H1 (cell line): ENCODE data around the gene ARHGEF4. TPM values are rescaled to one million over a fixed set of nuclear protein-coding genes. Genes with fewer than 3 reads are reported as not detected.

Experiments
- CTCF ChIA-PET: fragments of 300-600 bp; sonication (Branson Sonifier 250); formaldehyde crosslinking; loops from one replicate; lab custom pipeline; 2021; ENCODE audit not compliant: partially characterized antibody; lab: Charles Lee
- POLR2A ChIA-PET: fragments of 300-600 bp; sonication (Branson Sonifier 250); formaldehyde crosslinking; loops from one replicate; lab custom pipeline; 2021; ENCODE audit warnings: inconsistent platforms; ENCODE audit not compliant: partially characterized antibody; lab: Charles Lee
- DNase-seq, 2 experiments: peaks; one replicate each; pipeline versions ENCODE4 v3.0.0 to v3.0.0-alpha.2; 2010 to 2022; ENCODE audit warnings: low spot score in 2 of 2, low read depth in 1 of 2, mixed read lengths in 1 of 2
- FAIRE-seq: peaks from 2 replicates; lab custom pipeline; 2011; peaks lifted over from hg19 to GRCh38; lab: Jason Lieb, UNC
- H2AFZ ChIP-seq: 2 replicates; pipeline ENCODE4 v1.8.1; 2012; ENCODE audit warnings: low read length, inconsistent platforms
- H2AK5ac ChIP-seq: 2 replicates; pipeline ENCODE4 v1.6.1; 2013; ENCODE audit warnings: low read depth, low read length
- H2BK120ac ChIP-seq: replicated peaks from 2 replicates; pipeline ENCODE3; 2013; ENCODE audit warnings: low read depth, low read length, inconsistent platforms
- H2BK12ac ChIP-seq: 2 replicates; pipeline ENCODE4 v1.6.1; 2013; ENCODE audit warnings: low read depth, low read length
- H2BK15ac ChIP-seq: 2 replicates; pipeline ENCODE4 v1.6.1; 2013; ENCODE audit warnings: low read length
- H2BK20ac ChIP-seq: 2 replicates; pipeline ENCODE4 v1.6.1; 2013; ENCODE audit warnings: low read length
- H2BK5ac ChIP-seq: 2 replicates; pipeline ENCODE4 v1.6.1; 2013; ENCODE audit warnings: low read depth, low read length
- H3K14ac ChIP-seq: 2 replicates; pipeline ENCODE4 v1.6.1; 2013; ENCODE audit warnings: inconsistent platforms; ENCODE audit not compliant: insufficient read length
- H3K18ac ChIP-seq: 2 replicates; pipeline ENCODE4 v1.6.1; 2013; ENCODE audit warnings: low read length; ENCODE audit errors: extremely low read depth
- H3K23ac ChIP-seq: 2 replicates; pipeline ENCODE4 v1.6.1; 2013; ENCODE audit warnings: inconsistent platforms; ENCODE audit not compliant: insufficient read length
- H3K23me2 ChIP-seq: 2 replicates; pipeline ENCODE4 v1.6.1; 2013; ENCODE audit warnings: low read depth, low read length
- H3K27ac ChIP-seq: 2 replicates; pipeline ENCODE4 v1.6.1; 2011; ENCODE audit warnings: low read depth, low read length, inconsistent platforms
- H3K27me3 ChIP-seq, 4 experiments: replicated peaks in 1 of 4; 1 replicate in 1 of 4; 2 replicates in 3 of 4; pipeline versions ENCODE4 v1.6.1 to v1.8.1; 2011 to 2013; ENCODE audit warnings: low read length in 3 of 4, mild to moderate bottlenecking in 3 of 4, inconsistent platforms in 2 of 4, mixed read lengths in 2 of 4, moderate library complexity in 1 of 4; ENCODE audit not compliant: control insufficient read depth in 3 of 4, insufficient read depth in 3 of 4; ENCODE audit errors: extremely low read depth in 1 of 4
- H3K36me3 ChIP-seq, 4 experiments: 2 replicates each; pipeline versions ENCODE4 v1.6.1 to v1.8.1; 2011 to 2013; ENCODE audit warnings: mild to moderate bottlenecking in 4 of 4, low read length in 3 of 4, moderate library complexity in 2 of 4, control low read depth in 1 of 4, inconsistent platforms in 1 of 4; ENCODE audit not compliant: insufficient read depth in 4 of 4, control insufficient read depth in 2 of 4
- H3K4ac ChIP-seq: replicated peaks from 2 replicates; pipeline ENCODE3; 2013; ENCODE audit warnings: low read length, low read depth, mixed read lengths, inconsistent platforms; ENCODE audit not compliant: insufficient read length
- H3K4me1 ChIP-seq, 4 experiments: replicated peaks in 1 of 4; 1 replicate in 1 of 4; 2 replicates in 3 of 4; pipeline versions ENCODE4 v1.6.1 to v1.8.1; 2011 to 2013; ENCODE audit warnings: low read length in 3 of 4, inconsistent platforms in 2 of 4, mixed read lengths in 1 of 4; ENCODE audit not compliant: insufficient read depth in 4 of 4, control insufficient read depth in 3 of 4
- H3K4me2 ChIP-seq, 2 experiments: 2 replicates each; pipeline versions ENCODE4 v1.6.1 to v1.8.1; 2011 to 2013; ENCODE audit warnings: low read depth in 2 of 2, low read length in 2 of 2, control low read depth in 1 of 2, inconsistent platforms in 1 of 2, mild to moderate bottlenecking in 1 of 2; ENCODE audit not compliant: insufficient read depth in 1 of 2
- H3K4me3 ChIP-seq, 4 experiments: fragments of 200-600, 300-600 bp in 1 of 4; sonication (generic), shearing (Covaris generic), sonication (Bioruptor Twin) in 1 of 4; 2 replicates each; pipeline versions ENCODE4 v1.5.1 to v1.8.1; 2011 to 2016; ENCODE audit warnings: low read length in 4 of 4, low read depth in 3 of 4, control low read depth in 2 of 4, inconsistent platforms in 2 of 4, mild to moderate bottlenecking in 2 of 4, mixed read lengths in 1 of 4, moderate library complexity in 1 of 4; ENCODE audit not compliant: insufficient read depth in 2 of 4; ENCODE audit errors: extremely low read depth in 1 of 4
- H3K56ac ChIP-seq: replicated peaks from 2 replicates; pipeline ENCODE3; 2013; ENCODE audit warnings: low read depth, mild to moderate bottlenecking, mixed read lengths, low read length, inconsistent platforms; ENCODE audit not compliant: insufficient read length
- H3K79me1 ChIP-seq: 2 replicates; pipeline ENCODE4 v1.6.1; 2013; ENCODE audit warnings: low read depth, low read length, control low read depth
- H3K79me2 ChIP-seq, 2 experiments: 2 replicates each; pipeline versions ENCODE4 v1.6.1 to v1.8.1; 2012 to 2013; ENCODE audit warnings: low read length in 2 of 2, mild to moderate bottlenecking in 2 of 2, inconsistent platforms in 1 of 2; ENCODE audit not compliant: insufficient read depth in 2 of 2, control insufficient read depth in 1 of 2
- H3K9ac ChIP-seq, 4 experiments: replicated peaks in 1 of 4; 1 replicate in 1 of 4; 2 replicates in 3 of 4; pipeline versions ENCODE4 v1.6.1 to v1.8.1; 2011 to 2013; ENCODE audit warnings: low read depth in 3 of 4, low read length in 3 of 4, control low read depth in 2 of 4, mild to moderate bottlenecking in 2 of 4, moderate library complexity in 2 of 4, inconsistent platforms in 1 of 4; ENCODE audit errors: extremely low read depth in 1 of 4
- H3K9me3 ChIP-seq, 2 experiments: 2 replicates each; pipeline versions ENCODE4 v1.6.1 to v1.8.1; 2012 to 2013; ENCODE audit warnings: mild to moderate bottlenecking in 2 of 2, moderate library complexity in 2 of 2, control low read depth in 1 of 2, inconsistent platforms in 1 of 2, low read depth in 1 of 2, low read length in 1 of 2, mixed read lengths in 1 of 2; ENCODE audit not compliant: insufficient read depth in 2 of 2
- H4K20me1 ChIP-seq, 2 experiments: replicated peaks in 1 of 2; 2 replicates each; pipeline versions ENCODE3 to v1.8.1; 2011 to 2013; ENCODE audit warnings: inconsistent platforms in 2 of 2, low read length in 2 of 2, mild to moderate bottlenecking in 1 of 2; ENCODE audit not compliant: insufficient read depth in 2 of 2, control insufficient read depth in 1 of 2
- H4K5ac ChIP-seq: 2 replicates; pipeline ENCODE4 v1.6.1; 2013; ENCODE audit warnings: low read length, low read depth, mixed read lengths, inconsistent platforms; ENCODE audit not compliant: insufficient read length
- H4K8ac ChIP-seq: 2 replicates; pipeline ENCODE4 v1.8.0; 2013; ENCODE audit warnings: mild to moderate bottlenecking, moderate library complexity, low read length, inconsistent platforms; ENCODE audit not compliant: insufficient read depth; ENCODE audit errors: extremely low read depth
- H4K91ac ChIP-seq: replicated peaks from 2 replicates; pipeline ENCODE3; 2013; ENCODE audit warnings: low read length, mixed read lengths, inconsistent platforms; ENCODE audit not compliant: insufficient read length
- ASH2L ChIP-seq: fragments of 200-600, 300-600 bp; sonication (generic); IDR thresholded peaks from one replicate; pipeline ENCODE4 v1.7.1; 2017; ENCODE audit warnings: low read length
- BCL11A ChIP-seq, 2 experiments: IDR thresholded peaks; one replicate each; pipeline ENCODE4 v1.6.1; 2011; ENCODE audit warnings: low read depth in 2 of 2, low read length in 2 of 2, mild to moderate bottlenecking in 2 of 2
- CEBPB ChIP-seq: IDR thresholded peaks from 2 replicates; pipeline ENCODE4 v1.6.1; 2012; ENCODE audit warnings: low read depth, low read length
- EZH2 ChIP-seq: fragments of 200-600 bp; sonication (generic); IDR thresholded peaks from 2 replicates; pipeline ENCODE4 v1.7.1; 2012; ENCODE audit warnings: low read depth, mild to moderate bottlenecking, moderate library complexity, low read length, inconsistent platforms; ENCODE audit not compliant: severe bottlenecking
- GABPA ChIP-seq: IDR thresholded peaks from 2 replicates; pipeline ENCODE4 v1.6.1; 2011; ENCODE audit warnings: mild to moderate bottlenecking, low read length, moderate library complexity, borderline replicate concordance; ENCODE audit not compliant: insufficient read depth
- GTF2F1 ChIP-seq: IDR thresholded peaks from 2 replicates; pipeline ENCODE4 v1.6.1; 2012; ENCODE audit warnings: low read depth, low read length, improper control_type of control experiment, borderline replicate concordance
- KDM4A ChIP-seq: IDR thresholded peaks from one replicate; pipeline ENCODE4 v1.7.1; 2012; ENCODE audit warnings: low read depth, mild to moderate bottlenecking, moderate library complexity, low read length, inconsistent platforms; ENCODE audit not compliant: severe bottlenecking
- MAFK ChIP-seq: IDR thresholded peaks from 2 replicates; pipeline ENCODE4 v1.6.1; 2012; ENCODE audit warnings: low read depth, mild to moderate bottlenecking, improper control_type of control experiment, low read length
- RAD21 ChIP-seq, 2 experiments: IDR thresholded peaks in 1 of 2; conservative IDR thresholded peaks in 1 of 2; 2 replicates each; pipeline ENCODE4 v1.6.1; 2011; ENCODE audit warnings: low read depth in 2 of 2, low read length in 2 of 2, improper control_type of control experiment in 1 of 2, inconsistent platforms in 1 of 2, mild to moderate bottlenecking in 1 of 2, moderate library complexity in 1 of 2
- SAP30 ChIP-seq: fragments of 300-600 bp; sonication (generic); IDR thresholded peaks from 2 replicates; pipeline ENCODE4 v1.7.1; 2012; ENCODE audit warnings: low read length, moderate library complexity, mild to moderate bottlenecking, inconsistent platforms; ENCODE audit not compliant: insufficient read depth, insufficient replicate concordance
- SIRT6 ChIP-seq: IDR thresholded peaks from one replicate; pipeline ENCODE4 v1.7.1; 2012; ENCODE audit warnings: low read length, inconsistent platforms
- YY1 ChIP-seq: IDR thresholded peaks from 2 replicates; pipeline ENCODE4 v1.6.1; 2011; ENCODE audit warnings: low read depth, mild to moderate bottlenecking, low read length
- WGBS, 2 experiments: shearing (Covaris generic) in 1 of 2; methylation state at CpG; one replicate each; pipeline versions ENCODE4 v1.1.6 to v1.1.7; 2013 to 2015; ENCODE audit warnings: low lambda C conversion rate in 2 of 2, mixed read lengths in 2 of 2, inconsistent platforms in 1 of 2, low coverage in 1 of 2, missing lambda C conversion rate in 1 of 2; ENCODE audit not compliant: insufficient replicate concordance in 2 of 2, insufficient coverage in 1 of 2, insufficient read length in 1 of 2; ENCODE audit errors: extremely low coverage in 1 of 2, missing lambda C conversion rate in 1 of 2; 5-methylcytosine and 5-hydroxymethylcytosine counted together
- polyA plus RNA-seq, 7 experiments: library from polyadenylated mRNA; depleted of rRNA in 3 of 7; stranded (reverse) in 5 of 7; unstranded in 2 of 7; fragments of >200 nt in 5 of 7; fragments of 200-250 nt in 2 of 7; gene quantifications; 1 replicate in 5 of 7; 2 replicates in 1 of 7; 4 replicates in 1 of 7; pipeline versions ENCODE4 v1.2.1 to v1.2.3, GENCODE V29; 2011 to 2013; ENCODE audit warnings: missing spikeins in 2 of 7, mixed read lengths in 2 of 7
- total RNA-seq: library from RNA; stranded (reverse); fragmentation: NEBNext Ultra II Directional; extraction: Animal tissue kit (Norgen Biotek cat#: 25700); gene quantifications from 2 replicates; pipeline ENCODE4 v1.2.1, GENCODE V29; 2021

The ARHGEF4 gene
- total and polyA plus RNA-seq, 2 of the 8 experiments (the other 6 are each of a cell fraction or from before 2014, with no cell fraction given), result 10.6 to 14.6 TPM

DNA sequence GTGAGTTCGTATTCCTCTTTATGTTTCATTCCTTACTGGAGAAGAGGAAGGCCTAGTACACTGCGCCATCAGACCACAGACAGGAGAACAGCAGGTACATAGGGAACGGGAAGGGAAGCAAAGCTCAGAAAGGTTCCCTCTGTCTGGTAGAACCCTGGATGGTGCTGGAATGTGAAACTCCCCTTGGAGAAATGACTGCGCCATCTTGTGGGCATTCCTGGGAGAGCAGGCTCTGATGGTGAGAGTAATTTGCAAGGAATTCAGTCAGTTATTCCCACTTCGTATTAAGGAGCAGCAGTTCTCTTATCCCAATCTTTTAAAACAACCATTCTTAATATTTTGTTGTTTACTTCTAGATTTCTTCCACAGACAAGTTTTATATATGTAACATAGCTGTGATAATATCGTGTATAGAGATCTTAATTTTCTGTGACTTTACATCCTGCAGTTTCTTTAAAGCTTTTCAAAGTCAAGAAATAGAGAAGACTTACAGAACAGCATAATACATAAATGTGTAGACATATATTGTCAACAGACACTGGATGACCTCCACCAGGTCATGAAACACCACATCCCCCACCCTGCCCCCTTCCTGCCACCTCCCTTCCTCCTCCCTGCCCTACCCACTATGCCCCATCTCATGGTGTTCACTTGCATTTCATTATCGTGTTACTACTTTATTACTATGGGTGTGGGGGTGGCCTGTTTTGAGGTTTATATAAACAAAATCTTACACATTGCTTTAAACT, 83.9 kb downstream of the ARHGEF4 start:
- H4K20me1 ChIP-seq, result no peaks in the 10 kb centered on the region
- H3K4me1 ChIP-seq, result peaks cover 0 to 11% (median 0%) of the 10 kb centered on the region in 4 experiments; a peak in 4 of 7 replicates
- no peak overlapping the region for H2BK120ac ChIP-seq
- H2AK5ac ChIP-seq, result no peak overlapping the region
- no peak overlapping the region for H3K56ac ChIP-seq
- H2BK5ac ChIP-seq, result no peak overlapping the region
- no peak overlapping the region for H3K27ac ChIP-seq
- no peak overlapping the region for H3K4me2 ChIP-seq
- no peak overlapping the region for H2AFZ ChIP-seq
- no peak overlapping the region for H3K18ac ChIP-seq
- H2BK15ac ChIP-seq, result no peak overlapping the region
- CTCF ChIA-PET, result interaction anchor here (0.6 to 2.9 kb wide), 40 partner anchors 9 to 153 kb away, joined by 3 to 15 read pairs (median 4); partner anchors contain the start of gene ARHGEF4
- no peak overlapping the region for H3K4ac ChIP-seq
- no peaks in the 10 kb centered on the region for H3K9me3 ChIP-seq
- no peak overlapping the region for H4K8ac ChIP-seq
- no peak overlapping the region for H3K9ac ChIP-seq
- DNase-seq (peak; percentile 74 to 96), FAIRE-seq (peak; percentile 99)
- no peak overlapping the region for H4K91ac ChIP-seq
- no peak overlapping the region for H3K23ac ChIP-seq
- H2BK20ac ChIP-seq, result no peak overlapping the region
- no peak overlapping the region for H3K4me3 ChIP-seq
- H3K36me3 ChIP-seq, result no peaks in the 10 kb centered on the region
- no peak overlapping the region for H3K14ac ChIP-seq
- no peaks in the 10 kb centered on the region for H3K23me2 ChIP-seq
- H3K79me2 ChIP-seq, result no peaks in the 10 kb centered on the region
- POLR2A ChIA-PET, result no interaction called here
- 46% methylated on average over 7 of the region's 7 CpGs; no CpG with 5 or more reads in 1 of the 2 experiments for WGBS, 2 experiments
- H2BK12ac ChIP-seq, result no peak overlapping the region
- H3K79me1 ChIP-seq, result no peaks in the 10 kb centered on the region
- no peak overlapping the region for H4K5ac ChIP-seq
- peaks cover 0 to 6% (median 0%) of the 10 kb centered on the region in 4 experiments; a peak in 2 of 7 replicates for H3K27me3 ChIP-seq
- TF ChIP-seq YY1 (peak; percentile 59; the same call in 1 of the 2 replicates), KDM4A (no peak), RAD21 (IDR thresholded peaks at IDR 0.05 in 1 of 2, conservative IDR thresholded peaks at IDR 0.05 in 1 of 2; ENCODE audit: low read depth in 2 of 2, low read length in 2 of 2) (peak; percentile 84 to 87), GTF2F1 (no peak), SAP30 (no peak), SIRT6 (no peak), MAFK (no peak), ASH2L (no peak), GABPA (peak; percentile 76; the same call in 1 of the 2 replicates), EZH2 (no peak), CEBPB (no peak), BCL11A (IDR thresholded peaks at IDR 0.05; ENCODE audit: low read depth in 2 of 2, low read length in 2 of 2) (no peak)
